SK-N-SH treated with all-trans-retinoic acid at 6 μM for 48 hours (cell line): ENCODE results near the gene PUDP.

Experiments used
- RARB ChIP-seq: fragments of 250-450 bp; sonication (Bioruptor Pico); IDR thresholded peaks from 2 replicates; pipeline ENCODE4 v1.8.0; 2021; ENCODE audit warnings: mild to moderate bottlenecking, moderate library complexity
- TF ChIP-seq, protein P1 (sequence below): fragments of 250-450 bp; sonication (Bioruptor Pico); IDR thresholded peaks from 2 replicates; pipeline ENCODE4 v1.8.0; 2020; ENCODE audit warnings: mild to moderate bottlenecking, moderate library complexity, borderline replicate concordance

DNA sequence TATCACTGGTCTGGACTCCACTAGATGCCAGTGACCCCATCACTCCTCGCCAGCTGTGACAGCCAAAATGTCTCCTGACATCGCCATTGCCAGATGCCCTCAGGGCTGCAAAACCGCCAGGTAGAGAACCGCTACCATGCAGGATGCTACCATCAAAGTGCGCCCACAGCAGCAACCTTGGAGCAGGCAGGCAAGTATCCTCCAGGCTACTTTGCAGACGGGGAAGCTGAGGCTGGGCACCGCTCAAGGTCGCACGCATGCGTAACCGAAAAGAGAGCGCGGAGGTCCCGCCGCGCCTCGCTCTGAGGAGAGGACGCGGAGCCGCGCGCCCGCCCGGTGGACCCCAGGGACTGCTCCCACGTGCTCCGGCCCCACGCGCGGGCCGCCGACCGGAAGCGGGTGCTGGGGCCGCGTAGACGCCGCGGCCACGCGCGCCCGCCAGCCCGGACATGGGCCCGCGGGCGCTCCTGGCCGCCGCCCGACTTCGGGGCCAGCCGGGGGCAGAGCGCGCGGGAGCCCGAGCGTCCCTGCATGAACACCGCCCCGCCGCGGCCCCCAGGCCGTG is 458 bp downstream of the PUDP start, which contains the start of gene STS:
- TF ChIP-seq RARB (CRISPR knock-in tag) = no peak
- TF ChIP-seq, protein P1, sequence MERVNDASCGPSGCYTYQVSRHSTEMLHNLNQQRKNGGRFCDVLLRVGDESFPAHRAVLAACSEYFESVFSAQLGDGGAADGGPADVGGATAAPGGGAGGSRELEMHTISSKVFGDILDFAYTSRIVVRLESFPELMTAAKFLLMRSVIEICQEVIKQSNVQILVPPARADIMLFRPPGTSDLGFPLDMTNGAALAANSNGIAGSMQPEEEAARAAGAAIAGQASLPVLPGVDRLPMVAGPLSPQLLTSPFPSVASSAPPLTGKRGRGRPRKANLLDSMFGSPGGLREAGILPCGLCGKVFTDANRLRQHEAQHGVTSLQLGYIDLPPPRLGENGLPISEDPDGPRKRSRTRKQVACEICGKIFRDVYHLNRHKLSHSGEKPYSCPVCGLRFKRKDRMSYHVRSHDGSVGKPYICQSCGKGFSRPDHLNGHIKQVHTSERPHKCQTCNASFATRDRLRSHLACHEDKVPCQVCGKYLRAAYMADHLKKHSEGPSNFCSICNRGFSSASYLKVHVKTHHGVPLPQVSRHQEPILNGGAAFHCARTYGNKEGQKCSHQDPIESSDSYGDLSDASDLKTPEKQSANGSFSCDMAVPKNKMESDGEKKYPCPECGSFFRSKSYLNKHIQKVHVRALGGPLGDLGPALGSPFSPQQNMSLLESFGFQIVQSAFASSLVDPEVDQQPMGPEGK = no peak
